BJ (cell line): ENCODE data around the gene TAF5L. TPM values are rescaled to one million over a fixed set of nuclear protein-coding genes. Genes with fewer than 3 reads are reported as not detected.

ENCODE experiments used
- CTCF ChIA-PET: fragments of 350-600 bp; formaldehyde crosslinking; extraction: SDS; loops from one replicate; lab custom pipeline; 2021; ENCODE audit warnings: antibody characterized with exemption, inconsistent platforms; lab: Yijun Ruan, JAX
- POLR2A ChIA-PET: fragments of 300-600 bp; sonication (Branson Sonifier 250); formaldehyde crosslinking; extraction: SDS; loops from one replicate; lab custom pipeline; 2021; ENCODE audit warnings: antibody characterized with exemption; lab: Charles Lee
- DNase-seq: peaks from one replicate; pipeline ENCODE4 v3.0.0-alpha.2; 2011; ENCODE audit warnings: low read depth
- H3K27me3 ChIP-seq: 2 replicates; pipeline ENCODE4 v1.6.0; 2011; ENCODE audit warnings: low read length; ENCODE audit not compliant: control insufficient read depth, insufficient read depth
- H3K36me3 ChIP-seq: 2 replicates; pipeline ENCODE4 v1.5.1; 2011; ENCODE audit warnings: low read length; ENCODE audit not compliant: control insufficient read depth, insufficient read depth
- H3K4me3 ChIP-seq: 2 replicates; pipeline ENCODE4 v1.5.1; 2011; ENCODE audit warnings: low read depth, mild to moderate bottlenecking, control low read depth, low read length
- CTCF ChIP-seq: IDR thresholded peaks from 2 replicates; pipeline ENCODE4 v1.5.1; 2011; ENCODE audit warnings: low read depth, mild to moderate bottlenecking, control low read depth, inconsistent platforms, low read length, moderate library complexity; ENCODE audit not compliant: insufficient read depth
- polyA plus RNA-seq: library from polyadenylated mRNA; depleted of rRNA; stranded (reverse); fragments of >200 nt; gene quantifications from 2 replicates; pipeline ENCODE4 v1.2.3, GENCODE V29; 2011

The TAF5L gene
- polyA plus RNA-seq, 1 experiment, result 19.4 TPM

- CTCF ChIA-PET, result interaction anchor here (4.2 kb wide), 1 partner anchor 10 kb away, joined by 17 read pairs; no protein-coding TSS in a partner anchor
- Histone ChIP-seq H3K27me3 (no peaks in the 10 kb centered on the region), H3K4me3 (no peak overlapping the region), H3K36me3 (peaks cover 8% of the 10 kb centered on the region)
- no peak for TF ChIP-seq CTCF
- POLR2A ChIA-PET, result no interaction called here
- no peak for DNase-seq
Measured at GRCh38 chr1:229651546-229651945, 25.6 kb upstream of the TAF5L start.

GRCh38 chr1:229650045-229650444 lies 24.1 kb upstream of the TAF5L start:
- CTCF ChIA-PET, result interaction anchor here (4.2 kb wide), 1 partner anchor 11 kb away, joined by 17 read pairs; no protein-coding TSS in a partner anchor
- no peaks in the 10 kb centered on the region for H3K27me3 ChIP-seq
- no peak for DNase-seq
- no peak overlapping the region for H3K4me3 ChIP-seq
- H3K36me3 ChIP-seq, result peaks cover 12% of the 10 kb centered on the region
- POLR2A ChIA-PET, result no interaction called here
- no peak for TF ChIP-seq CTCF

- no peak overlapping the region for H3K4me3 ChIP-seq
- no peaks in the 10 kb centered on the region for H3K27me3 ChIP-seq
- TF ChIP-seq CTCF, result no peak
- CTCF ChIA-PET, result interaction anchor here (0.8 to 4.2 kb wide), 4 partner anchors 9 to 90 kb away, joined by 3 to 17 read pairs (median 4); partner anchors contain the start of gene ABCB10
- H3K36me3 ChIP-seq, result peaks cover 14% of the 10 kb centered on the region
- no peak for DNase-seq
- POLR2A ChIA-PET, result no interaction called here
Measured at GRCh38 chr1:229648406-229648805, 22.5 kb upstream of the TAF5L start.

- TF ChIP-seq CTCF, result no peak
- Histone ChIP-seq H3K4me3 (no peak overlapping the region), H3K36me3 (peaks cover 14% of the 10 kb centered on the region), H3K27me3 (no peaks in the 10 kb centered on the region)
- DNase-seq, result no peak
- ChIA-PET CTCF (no interaction called here), POLR2A (no interaction called here)
Measured at GRCh38 chr1:229645324-229645993, 19.5 kb upstream of the TAF5L start.

GRCh38 chr1:229643996-229644745 lies 18.2 kb upstream of the TAF5L start:
- Histone ChIP-seq H3K27me3 (no peaks in the 10 kb centered on the region), H3K4me3 (no peak overlapping the region), H3K36me3 (peaks cover 12% of the 10 kb centered on the region)
- ChIA-PET POLR2A (no interaction called here), CTCF (no interaction called here)
- no peak for TF ChIP-seq CTCF
- no peak for DNase-seq
